GM19035 (cell line): ENCODE data around the gene PMM2.
"Not testable (repeated sequence)": the region's sequence is repeated elsewhere in the genome, so short reads cannot be mapped to it uniquely, and the experiment has no call there.

Experiments
- ATAC-seq: cut with Tn5 transposase; IDR thresholded peaks from one replicate; pipeline ENCODE4 v1.9.1; 2021; ENCODE audit not compliant: unreplicated experiment

The PMM2 gene

DNA sequence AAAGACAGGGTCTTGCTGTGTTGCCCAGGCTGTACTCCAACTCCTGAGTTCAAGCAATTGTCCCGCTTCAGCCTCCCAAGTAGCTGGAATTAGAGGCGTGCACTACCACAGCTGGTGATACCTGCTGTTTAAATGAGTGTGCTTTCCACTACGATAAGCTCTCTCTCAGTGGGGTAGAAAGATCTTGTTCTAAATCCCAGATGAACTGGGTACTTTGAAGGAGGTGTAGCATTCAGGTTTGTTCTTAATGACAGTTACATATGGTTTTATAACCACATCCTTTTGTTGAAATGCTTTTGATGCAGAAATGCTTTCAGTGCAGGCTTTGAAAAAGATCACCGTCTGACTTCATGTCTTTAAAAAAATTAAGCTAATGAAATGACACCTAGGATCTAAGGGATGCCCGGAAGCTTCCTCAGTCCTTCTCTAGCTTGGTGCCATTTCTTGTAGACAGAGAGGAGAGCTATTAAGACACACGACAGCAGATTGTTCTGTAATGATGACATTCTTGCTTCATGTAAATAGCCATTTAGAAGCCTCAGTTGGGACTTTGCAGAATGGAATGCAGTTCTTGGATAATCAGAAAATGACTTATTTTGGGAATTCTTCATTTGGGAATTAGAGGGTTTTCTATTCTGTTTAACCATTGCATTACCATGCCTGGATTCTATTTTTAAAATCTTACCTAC is 19.5 kb downstream of the PMM2 start:
- ATAC-seq = no peak

DNA sequence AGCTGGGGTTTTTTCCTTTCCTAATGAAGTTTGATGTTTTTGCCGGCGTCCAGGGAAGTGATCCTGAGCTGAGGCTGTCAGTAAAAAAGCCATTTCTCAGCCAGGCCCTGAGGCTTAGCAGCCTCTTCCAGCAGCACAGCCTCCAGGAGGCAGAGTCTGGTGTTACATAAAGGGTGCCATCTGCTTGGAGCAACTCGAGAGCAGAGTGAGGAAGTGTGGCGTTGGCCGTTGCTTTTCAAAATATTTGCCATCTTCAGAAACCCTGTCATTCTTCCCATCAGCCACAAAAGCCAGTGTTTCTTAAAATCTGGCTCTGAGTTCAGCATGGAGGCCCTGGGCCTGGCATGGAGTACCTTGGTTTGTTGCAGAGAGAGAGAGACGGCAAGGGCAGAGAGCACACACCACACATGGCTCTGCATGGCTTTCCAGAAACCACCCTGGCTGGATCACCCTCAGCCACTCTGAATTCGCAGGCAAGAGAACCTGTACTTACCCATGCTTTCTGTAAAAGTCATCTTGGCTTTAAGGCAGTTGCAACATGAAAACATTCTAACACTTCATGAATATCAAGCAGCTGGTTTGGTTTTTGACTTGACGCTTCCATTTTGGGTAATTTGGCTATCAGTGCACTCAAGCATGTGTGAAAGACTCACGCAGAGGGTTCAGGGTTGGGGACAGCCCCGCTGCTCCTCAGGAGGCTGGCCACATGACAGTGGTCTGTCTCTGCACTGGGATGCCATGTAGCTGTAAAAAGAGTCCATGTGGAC is 21.0 kb downstream of the PMM2 start:
- ATAC-seq = peak; percentile 88

GRCh38 chr16:8819411-8820034 is 21.9 kb downstream of the PMM2 start:
- ATAC-seq = no peak

- no peak for ATAC-seq
Measured at GRCh38 chr16:8822403-8822802, 24.8 kb downstream of the PMM2 start.

GRCh38 chr16:8826278-8826879 is 28.7 kb downstream of the PMM2 start:
- ATAC-seq = no peak

DNA sequence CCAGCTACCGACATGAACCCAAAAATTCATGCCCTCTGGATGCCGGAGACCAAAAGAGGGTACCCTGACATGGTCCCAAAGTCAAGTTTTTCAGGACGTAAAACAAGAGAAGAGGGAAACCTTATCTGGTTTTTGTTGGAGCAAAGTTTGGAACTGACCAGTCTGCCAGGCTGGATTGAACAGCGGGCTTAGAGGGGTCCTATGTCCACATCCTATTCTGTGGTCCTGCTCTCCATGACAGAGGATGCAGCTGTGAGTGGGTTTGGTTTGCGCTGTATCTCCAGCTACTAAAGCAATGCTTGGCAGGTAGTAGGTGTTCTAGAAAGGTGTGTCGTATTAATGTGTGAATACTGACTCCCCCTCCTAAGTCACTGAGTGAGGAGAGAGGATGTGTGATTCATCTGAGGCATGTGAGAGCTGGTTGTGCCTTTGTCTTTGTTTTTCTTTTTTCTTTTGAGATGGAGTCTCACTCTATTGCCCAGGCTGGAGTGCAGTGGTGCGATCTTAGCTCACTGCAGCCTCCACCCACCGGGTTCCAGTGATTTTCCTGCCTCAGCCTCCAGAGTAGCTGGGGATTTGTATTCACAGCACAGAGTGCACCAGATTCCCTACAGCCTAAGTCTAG is 31.0 kb downstream of the PMM2 start:
- no peak for ATAC-seq

GRCh38 chr16:8831450-8831849 is 33.8 kb downstream of the PMM2 start:
- ATAC-seq = no peak

DNA sequence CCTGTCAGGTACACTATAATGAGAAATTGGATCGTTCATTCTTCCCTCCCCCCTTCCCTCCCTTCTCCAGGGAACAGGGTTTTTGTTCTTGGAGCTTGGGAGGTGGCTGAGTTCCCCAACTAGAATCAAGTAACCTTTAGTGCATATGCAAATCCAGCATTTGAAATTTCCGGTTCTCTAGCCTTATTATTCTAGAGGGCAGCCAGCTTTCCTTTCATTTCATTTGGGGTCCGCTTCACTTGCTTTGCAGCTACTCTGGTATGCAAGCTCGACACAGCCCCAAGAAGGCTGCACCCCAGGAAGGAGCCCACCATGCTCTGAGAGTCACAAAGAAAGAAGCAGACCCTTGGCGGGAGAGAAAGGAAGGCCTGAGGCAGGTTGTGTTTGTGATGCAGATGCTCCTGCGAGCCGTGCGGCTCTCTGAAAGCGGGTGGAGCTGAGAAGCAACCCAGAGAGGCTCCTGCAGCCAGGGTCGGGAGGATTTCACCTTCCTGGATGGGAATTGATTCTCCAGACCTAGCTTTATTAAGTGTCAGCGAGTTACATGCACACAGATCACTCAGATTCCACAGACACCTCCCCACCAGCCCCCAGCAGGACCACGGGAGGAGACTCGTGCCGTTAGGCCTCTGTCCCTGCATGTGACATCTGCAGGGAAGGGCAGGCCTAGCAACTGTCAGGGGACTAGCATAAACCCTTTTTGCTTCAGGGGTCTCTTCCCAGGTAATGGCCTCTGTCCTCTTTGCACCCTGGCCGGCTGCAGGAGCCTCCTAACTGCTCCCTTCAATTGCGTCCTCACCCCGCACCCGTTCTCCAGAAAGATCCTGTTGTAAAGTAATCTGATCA is 34.5 kb downstream of the PMM2 start:
- no peak for ATAC-seq

GRCh38 chr16:8832717-8833105 is 35.1 kb downstream of the PMM2 start:
- ATAC-seq = no peak

DNA sequence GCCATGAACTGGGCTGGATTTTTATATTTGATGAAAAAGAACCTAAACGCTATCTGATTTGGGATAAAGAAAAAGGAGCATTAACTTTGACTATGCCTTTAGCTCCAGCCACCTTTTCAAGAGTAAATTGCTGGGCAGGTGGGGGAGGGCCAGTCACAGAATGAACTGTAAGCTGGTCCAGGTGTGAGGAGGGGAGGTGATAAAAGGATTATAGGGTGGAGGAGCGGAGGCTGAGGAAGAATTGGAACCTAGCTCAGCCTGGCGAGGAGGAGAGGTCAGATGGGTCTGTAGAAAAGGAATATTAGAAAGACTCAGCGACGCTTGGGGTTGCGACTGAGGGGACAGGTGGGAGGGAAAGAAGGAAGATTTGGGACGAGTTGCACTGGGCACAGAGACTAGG is 39.2 kb downstream of the PMM2 start:
- ATAC-seq = not testable (repeated sequence)

DNA sequence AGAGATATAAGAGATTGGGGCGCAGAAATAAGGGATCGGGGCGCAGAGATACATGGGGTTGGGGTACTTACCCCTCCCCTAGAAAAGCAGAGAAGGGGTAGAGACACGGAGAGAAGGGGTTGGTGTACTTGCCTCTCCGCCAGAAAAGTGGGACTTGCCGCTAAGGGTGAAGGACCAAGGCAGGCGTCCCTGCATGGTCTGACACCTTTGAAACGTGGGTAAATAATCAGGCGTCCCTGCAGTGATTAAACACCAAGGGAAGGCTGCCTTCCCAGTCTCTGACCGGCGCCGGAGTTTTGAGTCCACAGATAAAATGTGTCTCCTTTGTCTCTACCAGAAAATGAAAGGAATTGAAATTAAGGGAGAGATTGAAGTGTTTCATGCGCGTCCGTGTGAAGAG is 40.0 kb downstream of the PMM2 start:
- not testable (repeated sequence) for ATAC-seq

GRCh38 chr16:8842016-8842415 is 44.4 kb downstream of the PMM2 start:
- not testable (repeated sequence) for ATAC-seq

DNA sequence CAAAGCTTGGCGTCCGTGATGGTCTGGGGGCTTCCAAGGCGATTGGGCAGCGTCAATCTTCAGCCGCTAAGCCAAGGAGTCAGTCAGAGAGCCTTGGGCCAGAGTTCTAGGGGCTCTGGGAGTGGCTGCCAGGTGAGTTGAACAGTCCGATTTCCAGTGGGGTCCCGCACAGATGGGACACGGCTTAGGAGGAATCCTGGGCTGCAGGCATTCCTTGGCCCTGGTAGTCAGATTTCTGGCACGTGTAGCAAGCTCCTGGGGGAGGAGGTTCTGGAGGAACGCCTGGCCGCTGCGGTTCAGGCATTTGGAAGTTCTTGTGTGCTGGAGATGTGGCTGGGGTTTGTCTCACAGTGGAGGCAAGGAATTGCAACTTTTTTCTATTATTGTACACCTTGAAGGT is 45.7 kb downstream of the PMM2 start:
- ATAC-seq = not testable (repeated sequence)

GRCh38 chr16:8845699-8846298 is 48.2 kb downstream of the PMM2 start:
- no peak for ATAC-seq

DNA sequence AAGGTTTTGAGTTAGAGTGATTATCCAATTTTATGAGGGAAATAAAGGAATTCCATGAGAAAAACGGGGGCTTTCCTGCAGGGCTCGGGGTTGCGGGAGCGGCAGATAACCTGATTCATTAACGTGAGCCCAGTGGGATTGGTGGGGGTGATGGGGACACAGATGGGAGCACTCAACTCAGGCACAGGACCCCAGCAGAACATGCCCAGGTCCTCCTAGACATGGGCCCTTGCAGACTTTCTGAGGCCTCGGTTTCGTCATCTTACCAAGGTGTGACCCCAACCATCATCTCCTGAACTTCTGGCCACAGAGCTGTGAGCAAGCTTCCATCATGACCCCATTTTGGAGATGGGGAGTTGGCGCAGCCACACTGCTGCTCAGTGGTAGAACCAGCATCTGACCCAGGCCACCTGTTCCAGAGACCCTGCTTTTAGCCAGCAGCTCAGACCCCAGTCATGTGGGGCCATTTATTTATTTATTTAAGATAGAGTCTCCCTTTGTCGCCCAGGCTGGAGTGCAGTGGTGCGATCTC is 48.8 kb downstream of the PMM2 start:
- no peak for ATAC-seq

- ATAC-seq = no peak
Measured at GRCh38 chr16:8847145-8847544, 49.5 kb downstream of the PMM2 start.

GRCh38 chr16:8847623-8848022 is 50.0 kb downstream of the PMM2 start:
- ATAC-seq = no peak

GRCh38 chr16:8848231-8848938 is 50.7 kb downstream of the PMM2 start:
- no peak for ATAC-seq

DNA sequence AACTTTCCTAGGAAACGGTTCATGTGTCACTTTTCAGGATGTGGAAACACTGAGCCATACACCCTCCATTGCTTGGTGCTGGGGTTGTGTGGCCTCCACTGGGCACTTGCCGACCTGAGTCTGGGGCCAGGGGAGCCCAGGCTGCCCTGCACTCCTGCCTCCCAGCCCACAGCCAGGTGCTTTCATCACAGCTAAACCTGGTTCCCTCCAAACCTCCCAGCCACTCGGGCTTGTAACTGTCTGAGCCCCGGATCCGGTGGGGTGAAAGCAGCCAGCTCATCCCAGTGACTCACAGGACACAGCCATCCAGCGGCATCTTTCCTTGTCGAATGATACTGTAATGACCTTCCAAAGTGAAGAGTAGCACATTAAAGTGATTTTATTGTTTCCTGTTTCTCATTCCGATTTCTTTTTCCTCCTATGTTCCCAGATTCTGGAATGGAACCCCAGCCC is 51.3 kb downstream of the PMM2 start:
- no peak for ATAC-seq
